NCI-H1930 (cell line): ENCODE results near the gene ENTHD1.
"Not testable (repeated sequence)": the region's sequence is repeated elsewhere in the genome, so short reads cannot be mapped to it uniquely, and the experiment has no call there.

ENCODE experiments used
- DNase-seq, 2 experiments: peaks; one replicate each; lab custom pipeline; 2025; lab: John Stamatoyannopoulos, UW

ENTHD1 gene

GRCh38 chr22:39924286-39924685 is 30.7 kb upstream of the ENTHD1 start:
- no peak for DNase-seq

DNA sequence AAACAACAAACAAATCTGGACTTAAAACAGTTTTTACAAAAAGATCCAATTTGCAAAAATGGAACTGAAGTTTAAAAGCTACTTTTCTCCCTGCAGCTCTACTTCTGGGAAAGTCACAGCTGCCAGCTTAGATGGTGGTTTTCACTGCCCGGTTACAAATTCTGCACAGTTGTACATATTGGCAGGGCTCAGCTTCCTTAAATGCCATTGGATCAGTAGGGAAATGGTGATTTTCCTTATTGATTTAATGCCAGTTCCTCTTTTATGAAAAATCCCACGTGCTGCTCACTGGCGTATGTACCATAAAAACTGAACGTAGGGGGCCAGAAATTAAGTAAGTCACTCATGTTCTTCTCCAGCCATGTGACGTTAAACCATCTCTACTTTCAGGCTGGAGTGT is 30.1 kb upstream of the ENTHD1 start:
- DNase-seq = no peak

GRCh38 chr22:39920134-39920743 is 26.7 kb upstream of the ENTHD1 start:
- DNase-seq = no peak

GRCh38 chr22:39917776-39918495 is 24.4 kb upstream of the ENTHD1 start:
- DNase-seq = no peak

- DNase-seq = no peak
These were observed 23.7 kb upstream of the ENTHD1 start for GRCh38 chr22:39917197-39917643.

DNA sequence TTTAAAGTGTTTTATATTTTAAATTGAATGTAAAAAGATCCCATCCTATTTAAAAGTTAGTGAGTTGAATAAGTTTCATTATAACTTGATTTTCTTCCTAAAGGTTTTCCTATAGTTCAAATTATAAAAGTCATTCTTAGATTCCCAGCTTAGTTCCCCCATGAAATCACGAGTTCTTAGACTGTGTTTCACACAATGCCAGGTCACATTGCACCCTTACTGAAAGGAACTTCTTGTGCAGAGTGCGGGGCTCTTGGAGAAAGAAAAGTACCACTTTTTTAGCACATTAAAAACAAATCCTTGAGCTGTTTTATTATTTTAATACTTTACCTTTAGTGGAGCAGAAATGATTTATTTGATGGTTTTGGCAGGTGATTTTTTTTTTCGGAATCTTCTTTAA is 22.9 kb upstream of the ENTHD1 start:
- DNase-seq = no peak

DNA sequence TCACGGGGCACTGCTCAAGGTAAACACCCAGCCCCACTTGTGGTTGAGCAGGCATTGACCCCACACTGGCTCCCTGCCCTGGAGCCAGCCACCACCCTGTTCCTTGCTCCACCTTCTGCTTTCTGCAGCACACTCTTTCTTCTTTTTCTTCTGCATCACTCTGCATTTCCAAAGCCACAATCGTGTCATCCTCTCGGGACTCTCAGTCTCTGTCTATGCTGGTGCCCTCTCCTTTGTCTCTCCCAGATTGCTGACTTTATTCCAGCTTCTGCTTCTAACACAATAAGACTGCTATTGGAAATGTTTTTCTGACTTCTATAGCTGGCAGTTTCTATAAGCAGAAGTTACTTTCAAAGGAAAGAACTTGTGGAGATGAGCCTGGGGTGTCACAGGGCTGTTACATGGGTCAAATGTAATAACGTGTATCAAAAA is 21.8 kb upstream of the ENTHD1 start:
- DNase-seq = no peak

- DNase-seq = no peak
These were observed 21.0 kb upstream of the ENTHD1 start for GRCh38 chr22:39914584-39914983.

GRCh38 chr22:39913886-39914285 is 20.3 kb upstream of the ENTHD1 start:
- no peak for DNase-seq

GRCh38 chr22:39913321-39913720 is 19.8 kb upstream of the ENTHD1 start:
- DNase-seq = no peak

DNA sequence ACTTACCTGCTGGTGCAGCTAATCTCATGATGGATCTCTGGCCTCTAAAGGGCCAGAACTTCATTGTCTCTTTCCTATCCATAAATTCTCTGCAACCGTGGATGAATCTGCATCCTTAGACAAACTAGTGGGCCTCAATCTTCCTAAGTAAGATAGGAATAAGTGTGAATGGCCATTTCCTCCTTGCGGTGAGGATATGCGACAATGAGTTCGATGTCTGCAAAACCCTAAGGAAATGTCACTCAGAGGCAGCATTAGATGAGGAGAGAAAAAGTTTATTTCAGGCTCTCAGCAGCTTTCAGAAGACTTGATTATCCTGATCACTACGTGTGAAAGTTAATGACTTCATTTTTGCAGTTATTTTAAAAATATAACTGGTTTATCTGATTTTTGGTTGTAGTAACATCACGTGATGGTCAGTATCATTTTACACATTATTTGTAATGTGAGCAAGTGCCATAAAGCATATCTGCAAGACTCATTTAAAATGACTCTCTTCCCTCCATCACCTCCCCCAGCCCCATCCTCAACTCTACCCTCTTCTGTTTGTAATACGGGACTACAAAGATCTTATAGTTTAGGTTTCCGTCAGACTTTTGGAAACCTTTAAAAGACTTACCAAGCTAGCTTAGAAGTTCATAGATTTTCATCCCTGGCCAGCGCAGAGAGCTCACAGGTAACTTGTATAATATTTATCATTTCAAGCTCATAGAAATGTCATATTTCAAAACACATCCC is 17.5 kb upstream of the ENTHD1 start:
- no peak for DNase-seq

DNA sequence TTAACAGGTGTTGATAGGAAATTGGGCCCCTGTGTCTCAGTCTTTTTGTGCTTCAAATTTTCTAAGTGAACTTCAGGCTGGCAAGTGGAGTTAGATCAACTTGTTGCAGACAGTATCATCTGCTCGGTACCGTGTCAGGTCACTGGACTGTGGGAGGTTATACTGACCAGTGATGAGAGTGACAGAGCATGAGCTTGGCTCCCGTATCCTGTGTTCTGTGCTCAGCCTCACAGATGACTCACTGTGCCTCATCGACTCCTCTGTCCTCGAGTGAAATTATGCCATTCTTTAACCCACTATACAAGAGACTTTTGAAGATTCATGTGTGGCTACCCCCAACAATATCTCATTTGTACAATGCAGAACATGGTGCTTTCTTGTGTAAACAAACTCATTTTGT is 15.2 kb upstream of the ENTHD1 start:
- no peak for DNase-seq

- DNase-seq = no peak
These were observed 14.6 kb upstream of the ENTHD1 start for GRCh38 chr22:39908136-39908535.

- no peak for DNase-seq
These were observed 14.1 kb upstream of the ENTHD1 start for GRCh38 chr22:39907605-39908097.

DNA sequence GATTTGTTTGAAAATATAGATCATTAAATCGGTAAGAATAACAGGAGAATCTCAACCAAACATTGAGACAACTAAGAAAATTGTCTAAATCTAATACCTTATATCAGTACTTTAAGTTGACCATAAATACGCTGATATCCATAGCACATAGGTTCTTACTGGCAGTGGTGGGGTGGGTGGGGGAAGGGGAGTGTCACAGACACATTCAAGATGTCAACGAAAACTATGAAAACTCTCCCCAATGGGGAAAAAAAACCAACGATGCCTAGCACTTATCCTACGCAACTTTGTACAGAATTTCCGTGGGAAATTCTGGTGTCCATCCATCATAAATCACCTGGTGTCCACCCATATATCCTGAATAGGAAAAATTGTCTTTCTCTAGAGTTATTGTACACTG is 13.5 kb upstream of the ENTHD1 start:
- DNase-seq = no peak

GRCh38 chr22:39906207-39906606 is 12.6 kb upstream of the ENTHD1 start:
- no peak for DNase-seq

- DNase-seq = no peak
These were observed 12.1 kb upstream of the ENTHD1 start for GRCh38 chr22:39905687-39906086.

GRCh38 chr22:39904862-39905261 is 11.3 kb upstream of the ENTHD1 start:
- no peak for DNase-seq

- not testable (repeated sequence) for DNase-seq
These were observed 10.5 kb upstream of the ENTHD1 start for GRCh38 chr22:39904024-39904423.

GRCh38 chr22:39901565-39902146 is 8.1 kb upstream of the ENTHD1 start:
- no peak for DNase-seq

- no peak for DNase-seq
These were observed 7.0 kb upstream of the ENTHD1 start, which contains the start of gene GRAP2 for GRCh38 chr22:39900306-39901227. Gene GRAP2 (plus strand): TSS chr22:39901084. CDS start chr22:39947107, 46,023 bp downstream.
